B cell (primary cell): ENCODE measurements around the gene DOCK4.

Source experiments
- EZH2 ChIP-seq: IDR thresholded peaks from 2 replicates; pipeline ENCODE4 v1.6.1; 2012; ENCODE audit warnings: borderline replicate concordance, low read depth, mild to moderate bottlenecking, moderate library complexity, low read length; ENCODE audit not compliant: insufficient read depth, poor library complexity, severe bottlenecking
- TF ChIP-seq, protein P1 (sequence below): fragments of 200-600 bp; IDR thresholded peaks from one replicate; pipeline ENCODE4 v1.8.0; 2022; ENCODE audit warnings: antibody characterized with exemption, mild to moderate bottlenecking

DNA sequence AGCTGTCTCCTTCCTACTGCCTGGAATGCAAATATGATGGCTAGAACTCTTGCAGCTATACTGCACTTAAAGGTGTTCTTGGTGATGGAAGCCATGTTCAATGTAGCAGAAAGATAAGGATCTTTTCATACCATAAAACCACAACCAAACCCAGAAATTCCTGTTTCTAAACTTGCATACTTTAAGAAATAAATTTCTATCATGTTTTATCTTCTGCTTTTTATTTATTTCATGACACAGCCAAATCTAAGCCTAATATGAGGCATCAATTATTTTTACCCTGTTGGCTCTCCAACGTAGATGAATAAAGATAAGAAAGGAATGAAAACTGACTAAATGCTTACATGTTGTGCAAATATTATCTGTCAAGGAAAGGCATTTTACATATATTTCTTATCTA, 224.1 kb downstream of the DOCK4 start:
- TF ChIP-seq, protein P1, sequence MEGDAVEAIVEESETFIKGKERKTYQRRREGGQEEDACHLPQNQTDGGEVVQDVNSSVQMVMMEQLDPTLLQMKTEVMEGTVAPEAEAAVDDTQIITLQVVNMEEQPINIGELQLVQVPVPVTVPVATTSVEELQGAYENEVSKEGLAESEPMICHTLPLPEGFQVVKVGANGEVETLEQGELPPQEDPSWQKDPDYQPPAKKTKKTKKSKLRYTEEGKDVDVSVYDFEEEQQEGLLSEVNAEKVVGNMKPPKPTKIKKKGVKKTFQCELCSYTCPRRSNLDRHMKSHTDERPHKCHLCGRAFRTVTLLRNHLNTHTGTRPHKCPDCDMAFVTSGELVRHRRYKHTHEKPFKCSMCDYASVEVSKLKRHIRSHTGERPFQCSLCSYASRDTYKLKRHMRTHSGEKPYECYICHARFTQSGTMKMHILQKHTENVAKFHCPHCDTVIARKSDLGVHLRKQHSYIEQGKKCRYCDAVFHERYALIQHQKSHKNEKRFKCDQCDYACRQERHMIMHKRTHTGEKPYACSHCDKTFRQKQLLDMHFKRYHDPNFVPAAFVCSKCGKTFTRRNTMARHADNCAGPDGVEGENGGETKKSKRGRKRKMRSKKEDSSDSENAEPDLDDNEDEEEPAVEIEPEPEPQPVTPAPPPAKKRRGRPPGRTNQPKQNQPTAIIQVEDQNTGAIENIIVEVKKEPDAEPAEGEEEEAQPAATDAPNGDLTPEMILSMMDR = no peak
- TF ChIP-seq EZH2 = no peak
